Neutrophil (primary cell): ENCODE measurements around the gene NTN5.
"Not testable (repeated sequence)": the region's sequence is repeated elsewhere in the genome, so short reads cannot be mapped to it uniquely, and the experiment has no call there.

Experiments used
- H3K27ac ChIP-seq: fragments of 200-600 bp; sonication (generic); 2 replicates; pipeline ENCODE4 v1.5.1; 2016; ENCODE audit warnings: mild to moderate bottlenecking, moderate library complexity
- H3K27me3 ChIP-seq: fragments of 200-600 bp; sonication (generic); 2 replicates; pipeline ENCODE4 v1.6.0; 2016; ENCODE audit warnings: mild to moderate bottlenecking
- H3K36me3 ChIP-seq: fragments of 200-600 bp; sonication (generic); 2 replicates; pipeline ENCODE4 v1.5.1; 2017
- H3K4me1 ChIP-seq, 2 experiments: fragments of 200-600 bp in 1 of 2; sonication (generic) in 1 of 2; 1 replicate in 1 of 2; 2 replicates in 1 of 2; pipeline versions ENCODE4 v1.5.1 to v1.6.1; 2013 to 2016; ENCODE audit warnings: low read depth in 1 of 2, low read length in 1 of 2, mild to moderate bottlenecking in 1 of 2, moderate library complexity in 1 of 2; ENCODE audit not compliant: control insufficient read depth in 1 of 2, insufficient read depth in 1 of 2
- H3K4me3 ChIP-seq, 2 experiments: fragments of 200-600 bp in 1 of 2; sonication (generic) in 1 of 2; 1 replicate in 1 of 2; 2 replicates in 1 of 2; pipeline ENCODE4 v1.5.1; 2013 to 2016; ENCODE audit warnings: low read depth in 1 of 2, low read length in 1 of 2, mild to moderate bottlenecking in 1 of 2, moderate library complexity in 1 of 2
- H3K9me3 ChIP-seq: fragments of 200-600 bp; sonication (generic); 2 replicates; pipeline ENCODE4 v1.5.1; 2016
- TF ChIP-seq, protein P1 (sequence below): fragments of 200-600 bp; sonication (generic); IDR thresholded peaks from 2 replicates; pipeline ENCODE4 v1.5.1; 2016; ENCODE audit warnings: antibody characterized with exemption

Gene NTN5

DNA sequence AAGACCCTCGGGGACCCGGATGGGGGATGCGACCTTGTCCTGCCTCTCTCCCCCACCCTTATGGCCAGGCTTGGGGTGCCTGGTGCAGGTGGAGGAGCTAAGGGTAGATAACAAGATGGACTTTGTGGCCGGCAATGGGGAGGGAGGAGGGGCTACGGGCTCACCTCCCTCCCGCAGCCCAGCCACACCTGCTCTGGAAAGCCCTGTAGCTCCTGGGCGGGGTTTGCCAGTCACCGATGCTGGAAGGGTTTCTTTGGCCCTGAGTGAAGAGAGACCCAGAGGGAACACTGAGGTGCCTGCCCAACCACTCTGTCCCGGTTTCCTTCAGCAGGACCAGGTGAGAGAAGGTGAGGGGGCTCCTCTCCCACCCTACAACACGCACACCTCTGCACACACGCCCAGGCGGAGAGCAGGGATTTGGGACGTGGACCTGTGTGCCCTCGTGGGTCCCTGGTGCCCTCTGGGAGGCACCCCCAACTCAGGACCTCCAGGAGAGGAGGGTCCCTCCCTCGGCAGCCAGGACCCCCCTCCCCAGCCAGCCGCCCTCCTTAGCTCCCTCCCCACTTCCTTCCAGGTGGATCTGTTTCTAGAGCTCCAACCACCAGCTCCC, 23.0 kb upstream of the NTN5 start, which contains the start of gene FUT2:
Gene FUT2, plus strand, starts transcription at position 229 of the 610 bp plus-strand sequence. CDS start 6,986 bp downstream, outside the sequence.
- H3K27me3 ChIP-seq: peaks cover 50% of the 10 kb centered on the region
- H3K9me3 ChIP-seq: no peaks in the 10 kb centered on the region
- TF ChIP-seq, protein P1, sequence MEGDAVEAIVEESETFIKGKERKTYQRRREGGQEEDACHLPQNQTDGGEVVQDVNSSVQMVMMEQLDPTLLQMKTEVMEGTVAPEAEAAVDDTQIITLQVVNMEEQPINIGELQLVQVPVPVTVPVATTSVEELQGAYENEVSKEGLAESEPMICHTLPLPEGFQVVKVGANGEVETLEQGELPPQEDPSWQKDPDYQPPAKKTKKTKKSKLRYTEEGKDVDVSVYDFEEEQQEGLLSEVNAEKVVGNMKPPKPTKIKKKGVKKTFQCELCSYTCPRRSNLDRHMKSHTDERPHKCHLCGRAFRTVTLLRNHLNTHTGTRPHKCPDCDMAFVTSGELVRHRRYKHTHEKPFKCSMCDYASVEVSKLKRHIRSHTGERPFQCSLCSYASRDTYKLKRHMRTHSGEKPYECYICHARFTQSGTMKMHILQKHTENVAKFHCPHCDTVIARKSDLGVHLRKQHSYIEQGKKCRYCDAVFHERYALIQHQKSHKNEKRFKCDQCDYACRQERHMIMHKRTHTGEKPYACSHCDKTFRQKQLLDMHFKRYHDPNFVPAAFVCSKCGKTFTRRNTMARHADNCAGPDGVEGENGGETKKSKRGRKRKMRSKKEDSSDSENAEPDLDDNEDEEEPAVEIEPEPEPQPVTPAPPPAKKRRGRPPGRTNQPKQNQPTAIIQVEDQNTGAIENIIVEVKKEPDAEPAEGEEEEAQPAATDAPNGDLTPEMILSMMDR: no peak
- H3K27ac ChIP-seq: no peak within 1 kb of the TSS
- H3K4me3 ChIP-seq: no peak within 1 kb of the TSS
- H3K4me1 ChIP-seq: no peaks in the 10 kb centered on the region
- no peaks in the 10 kb centered on the region for H3K36me3 ChIP-seq

DNA sequence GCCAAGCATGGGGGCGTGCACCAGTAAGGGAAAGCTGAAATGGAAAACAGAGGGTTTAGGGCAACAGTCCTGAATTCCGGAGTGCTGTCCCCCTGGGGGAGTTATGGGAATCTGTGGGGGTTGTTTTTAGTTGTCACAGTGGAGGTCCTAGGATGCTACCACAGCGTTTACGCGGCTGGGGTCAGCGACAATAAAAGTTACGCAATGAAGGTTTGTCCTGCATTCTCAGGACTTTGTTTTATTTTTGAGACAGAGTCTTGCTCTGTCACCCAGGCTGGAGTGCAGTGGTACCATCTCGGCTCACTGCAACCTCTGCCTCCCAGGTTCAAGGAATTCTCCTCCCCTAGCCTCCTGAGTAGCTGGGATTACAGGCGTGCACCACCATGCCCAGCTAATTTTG, 20.8 kb upstream of the NTN5 start:
- not testable (repeated sequence) for H3K4me1 ChIP-seq, H3K27ac ChIP-seq, H3K36me3 ChIP-seq, H3K9me3 ChIP-seq, H3K4me3 ChIP-seq
- H3K27me3 ChIP-seq: peaks cover 43% of the 10 kb centered on the region

DNA sequence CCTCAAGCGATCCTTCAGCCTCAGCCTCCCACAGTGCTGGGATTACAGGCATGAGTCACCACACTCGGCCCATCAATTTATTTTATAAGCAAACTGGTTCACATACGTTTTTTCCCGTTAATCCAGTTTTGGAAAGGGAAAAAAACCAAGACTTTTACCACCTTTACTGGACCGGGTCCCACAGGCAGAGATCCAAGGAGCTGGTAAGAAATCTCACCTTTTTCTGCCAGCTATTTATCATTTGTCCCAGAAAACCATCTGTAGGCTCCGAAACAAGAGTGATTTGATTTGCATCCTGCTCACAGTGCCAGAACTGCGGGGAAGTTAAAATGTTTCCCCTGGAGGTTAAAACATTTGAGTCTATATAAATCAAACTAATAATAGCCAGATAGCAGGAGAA, 16.6 kb upstream of the NTN5 start:
- no peaks in the 10 kb centered on the region for H3K36me3 ChIP-seq
- no peaks in the 10 kb centered on the region for H3K4me1 ChIP-seq
- H3K27ac ChIP-seq: no peak overlapping the region
- peaks cover under 1% of the 10 kb centered on the region for H3K27me3 ChIP-seq
- H3K4me3 ChIP-seq: no peak overlapping the region
- TF ChIP-seq, protein P1: no peak
- H3K9me3 ChIP-seq: no peaks in the 10 kb centered on the region

DNA sequence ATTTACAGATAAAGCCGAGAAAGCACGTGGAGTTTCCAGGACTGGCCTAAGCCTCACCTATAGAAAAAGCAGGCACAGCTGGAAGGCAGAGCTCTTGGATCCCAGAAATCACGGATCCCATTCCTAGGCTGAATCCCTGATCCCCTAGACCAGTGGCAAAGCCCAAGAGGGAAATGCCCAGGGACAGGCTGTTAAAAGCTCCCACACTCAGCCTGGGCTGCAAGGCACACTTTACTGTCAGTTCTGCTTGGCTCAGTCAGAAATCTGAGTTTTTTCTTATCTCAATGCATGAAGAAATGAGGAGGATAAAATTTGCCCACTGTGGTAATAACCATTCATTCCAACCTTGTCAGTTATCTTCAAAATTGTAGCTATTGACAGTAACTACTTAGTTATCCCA, 15.0 kb upstream of the NTN5 start:
- H3K27ac ChIP-seq: no peak overlapping the region
- TF ChIP-seq, protein P1: no peak
- no peak overlapping the region for H3K4me3 ChIP-seq
- no peaks in the 10 kb centered on the region for H3K36me3 ChIP-seq
- H3K9me3 ChIP-seq: no peaks in the 10 kb centered on the region
- no peaks in the 10 kb centered on the region for H3K27me3 ChIP-seq
- no peaks in the 10 kb centered on the region for H3K4me1 ChIP-seq

DNA sequence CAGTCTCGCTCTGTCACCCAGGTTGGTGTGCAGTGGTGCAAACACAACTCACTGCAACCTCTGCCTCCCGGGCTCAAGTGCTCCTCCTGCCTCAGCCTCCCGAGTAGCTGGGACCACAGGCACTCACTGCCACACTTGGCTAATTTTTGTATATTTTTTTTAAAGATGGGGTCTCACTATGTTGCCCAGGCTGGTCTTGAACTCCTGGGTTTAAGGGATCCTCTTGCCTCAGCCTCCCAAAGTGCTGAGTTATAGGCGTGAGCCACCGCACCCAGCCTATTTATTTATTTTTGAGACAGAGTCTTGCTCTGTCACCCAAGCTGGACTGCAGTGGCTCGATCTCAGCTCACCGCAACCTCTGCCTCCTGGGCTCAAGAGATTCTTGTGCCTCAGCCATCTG, 13.8 kb upstream of the NTN5 start:
- not testable (repeated sequence) for H3K27me3 ChIP-seq, H3K4me3 ChIP-seq, H3K9me3 ChIP-seq, H3K4me1 ChIP-seq, H3K27ac ChIP-seq, H3K36me3 ChIP-seq

DNA sequence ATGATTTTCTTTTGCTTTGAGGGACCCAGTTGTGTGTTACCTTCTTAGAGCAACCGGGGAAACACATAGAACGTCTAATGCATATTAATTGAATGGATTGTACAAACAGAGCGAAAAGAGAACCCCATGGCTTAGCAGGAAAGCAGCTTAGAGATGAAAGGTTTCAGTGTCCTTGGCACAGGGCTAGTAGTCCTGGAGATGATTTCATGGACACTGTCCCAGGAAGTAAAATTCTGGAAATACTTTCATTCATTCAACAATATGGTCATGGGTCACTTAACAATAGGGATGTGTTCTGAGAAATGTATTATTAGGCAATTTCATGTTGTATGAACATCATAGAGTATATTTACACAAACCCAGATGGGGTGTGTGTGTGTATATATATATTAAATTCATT, 13.3 kb upstream of the NTN5 start:
- no peaks in the 10 kb centered on the region for H3K36me3 ChIP-seq
- no peaks in the 10 kb centered on the region for H3K4me1 ChIP-seq
- H3K27me3 ChIP-seq: no peaks in the 10 kb centered on the region
- no peak overlapping the region for H3K4me3 ChIP-seq
- TF ChIP-seq, protein P1: no peak
- H3K27ac ChIP-seq: no peak overlapping the region
- H3K9me3 ChIP-seq: no peaks in the 10 kb centered on the region

DNA sequence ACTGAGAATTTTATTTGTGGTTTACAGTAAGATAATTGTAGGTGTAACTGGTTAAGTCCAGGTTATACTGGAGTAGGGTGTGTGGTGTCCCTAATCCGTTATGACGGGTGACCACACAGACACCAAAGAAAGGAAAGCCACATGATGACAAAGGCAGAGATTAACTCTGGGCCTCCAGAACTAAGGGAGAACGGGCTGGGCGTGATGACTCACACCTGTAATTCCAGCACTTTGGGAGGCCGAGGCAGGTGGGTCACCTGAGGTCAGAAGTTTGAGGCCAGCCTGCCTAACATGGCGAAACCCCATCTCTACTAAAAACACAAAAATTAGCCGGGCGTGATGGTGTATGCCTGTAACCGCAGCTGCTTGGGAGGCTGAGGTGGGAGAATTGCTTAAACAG, 12.8 kb upstream of the NTN5 start:
- Histone ChIP-seq H3K27ac (no peak overlapping the region), H3K36me3 (no peaks in the 10 kb centered on the region), H3K4me1 (no peaks in the 10 kb centered on the region), H3K27me3 (no peaks in the 10 kb centered on the region), H3K9me3 (no peaks in the 10 kb centered on the region), H3K4me3 (no peak overlapping the region)
- TF ChIP-seq, protein P1: no peak
